Brain pericyte (primary cell): Measurements from ENCODE around the gene C1orf74.
A peak's percentile ranks its signal among the peaks of the same experiment; 100 is the strongest.

Source experiments
- DNase-seq: peaks from one replicate; pipeline ENCODE4 v3.0.0-alpha.2; 2012; ENCODE audit warnings: low read depth, low spot score

Gene C1orf74

DNA sequence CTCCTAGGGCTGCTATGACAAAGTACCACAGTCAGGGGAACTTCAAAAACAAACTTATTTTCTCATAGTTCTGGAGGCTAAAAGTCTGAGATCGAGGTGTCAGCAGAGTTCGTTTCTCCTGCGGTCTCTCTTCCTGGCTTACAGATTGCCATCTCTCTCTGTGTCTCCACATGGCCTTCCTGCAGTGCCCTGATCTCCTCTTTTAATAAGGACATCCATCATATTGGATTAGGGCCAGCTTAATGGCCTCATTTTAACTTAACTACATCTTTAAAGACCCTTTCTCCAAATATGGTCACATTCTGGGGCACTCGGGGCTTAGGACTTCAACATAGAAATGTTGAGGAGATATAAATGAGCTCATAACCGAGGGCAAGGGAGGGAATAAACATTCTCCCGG is 12.2 kb downstream of the C1orf74 start:
- DNase-seq, result no peak

DNA sequence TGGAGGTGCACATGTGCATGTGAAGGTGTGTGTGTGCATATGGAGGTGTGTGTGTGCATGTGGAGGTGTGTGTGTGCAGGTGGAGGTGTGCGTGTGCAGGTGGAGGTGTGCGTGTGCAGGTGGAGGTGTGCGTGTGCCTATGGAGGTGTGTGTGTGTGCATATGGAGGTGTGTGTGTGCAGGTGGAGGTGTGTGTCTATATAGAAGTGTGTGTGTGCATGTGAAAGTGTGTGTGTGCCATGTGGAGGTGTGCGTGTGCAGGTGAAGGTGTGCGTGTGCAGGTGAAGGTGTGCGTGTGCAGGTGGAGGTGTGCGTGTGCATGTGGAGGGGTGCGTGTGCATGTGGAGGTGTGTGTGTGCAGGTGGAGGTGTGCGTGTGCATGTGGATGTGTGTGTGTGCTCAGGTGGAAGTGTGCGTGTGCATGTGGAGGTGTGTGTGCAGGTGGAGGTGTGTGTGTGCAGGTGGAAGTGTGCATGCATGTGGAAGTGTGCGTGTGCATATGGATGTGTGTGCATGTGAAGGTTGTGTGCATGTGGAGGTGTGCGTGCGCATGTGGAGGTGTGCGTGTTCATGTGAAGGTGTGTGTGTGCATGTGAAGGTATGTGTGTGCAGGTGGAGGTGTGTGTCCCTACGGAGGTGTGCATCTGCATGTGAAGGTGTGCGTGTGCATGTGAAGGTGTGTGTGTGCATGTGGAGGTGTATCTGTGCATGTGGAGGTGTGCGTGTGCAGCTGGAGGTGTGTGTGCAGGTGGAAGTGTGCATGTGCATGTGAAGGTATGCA is 13.5 kb downstream of the C1orf74 start:
- no peak for DNase-seq

DNA sequence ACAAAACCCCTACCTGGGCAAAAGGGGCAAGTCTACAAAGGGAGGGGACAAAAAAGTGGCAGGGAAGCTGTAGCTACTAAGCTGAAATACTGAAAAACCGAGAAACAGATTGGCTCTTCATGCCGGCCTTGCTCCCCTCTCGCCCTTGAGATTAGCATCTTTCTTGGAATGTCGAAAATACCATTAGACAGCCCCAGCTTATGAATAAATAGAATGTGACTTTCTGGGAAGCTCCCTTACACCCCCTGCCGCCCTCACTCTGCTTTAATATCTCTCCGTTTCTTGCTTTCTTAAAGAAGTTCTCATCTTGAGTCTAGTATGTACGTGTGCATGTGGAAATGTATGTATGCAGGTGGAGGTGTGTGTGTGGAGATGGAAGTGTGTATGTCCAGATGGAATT is 14.4 kb downstream of the C1orf74 start:
- DNase-seq, result no peak

DNA sequence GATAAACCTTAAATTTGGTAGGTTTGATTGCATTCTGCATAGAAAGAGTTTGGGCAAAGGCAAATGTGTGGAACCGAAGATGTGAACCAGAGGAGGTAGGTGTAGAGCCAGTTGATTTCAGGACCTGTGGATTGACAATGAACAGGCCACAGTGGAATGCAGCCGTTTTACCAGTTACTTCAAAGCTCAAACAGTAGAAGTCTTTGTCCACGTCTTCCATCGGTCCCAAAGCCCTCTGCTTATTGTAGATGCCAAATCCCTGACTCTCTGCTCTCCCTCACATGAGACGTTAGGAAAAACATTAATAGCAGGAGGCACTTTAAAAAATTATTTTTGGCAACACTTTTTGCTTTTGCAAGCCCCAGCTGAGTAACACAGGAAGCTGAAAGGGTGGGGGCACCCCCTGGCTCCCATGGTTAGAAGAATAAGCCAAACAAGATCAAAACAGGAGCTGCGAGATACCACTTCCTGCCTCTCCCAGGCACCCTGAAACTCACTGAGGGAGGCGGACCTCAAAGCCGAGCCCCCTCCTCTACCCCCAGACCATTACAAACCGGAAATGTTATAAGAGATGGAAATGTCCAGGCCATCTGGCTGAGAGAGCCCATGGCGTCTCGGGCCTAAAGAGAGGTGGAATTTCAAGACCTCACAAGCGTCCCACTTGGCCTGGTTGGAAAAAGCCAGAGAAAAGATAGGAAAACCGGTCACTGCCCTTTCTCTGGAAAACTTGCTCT is 15.0 kb downstream of the C1orf74 start:
- DNase-seq, result peak; percentile 88

DNA sequence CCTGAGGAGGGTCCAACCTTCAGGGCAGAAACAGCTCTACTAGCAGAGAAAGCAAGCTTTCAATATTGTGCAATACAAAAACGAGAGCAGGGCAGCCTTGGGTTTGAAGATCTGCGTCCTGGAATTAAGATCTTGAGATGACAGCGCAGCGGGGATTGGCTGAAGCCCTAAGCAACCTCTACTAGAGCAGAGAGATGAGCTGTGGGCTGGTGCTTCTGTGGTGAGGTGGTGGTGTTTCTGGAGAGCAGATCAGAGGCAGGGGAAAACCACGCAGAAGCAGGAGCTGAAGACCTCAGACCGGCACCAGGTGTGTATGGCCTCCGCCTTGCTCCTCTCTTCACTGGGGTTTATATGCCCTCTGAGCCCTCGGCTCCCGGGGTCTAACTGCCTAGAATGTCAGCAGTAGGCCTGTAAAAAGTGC is 16.0 kb downstream of the C1orf74 start:
- DNase-seq, result no peak

DNA sequence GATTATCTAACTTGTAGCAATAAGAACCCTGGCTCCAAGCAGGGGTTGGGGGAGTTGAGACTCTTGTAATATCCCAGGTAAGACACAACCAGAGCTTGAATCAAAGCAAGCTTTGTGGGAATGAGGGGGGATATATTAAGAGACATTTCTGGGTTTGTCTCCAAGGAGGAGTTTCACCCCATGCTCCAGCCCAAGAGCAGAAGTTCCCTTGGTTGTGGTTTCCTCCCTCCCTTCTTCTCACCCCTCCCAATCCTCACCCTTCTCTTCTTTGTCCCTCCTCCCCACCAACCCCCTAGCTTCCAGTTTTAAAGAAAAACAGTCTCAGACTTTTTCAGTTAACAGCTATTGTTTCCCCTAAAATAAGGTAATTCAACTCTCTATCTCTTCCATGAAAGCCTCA is 16.7 kb downstream of the C1orf74 start:
- no peak for DNase-seq

DNA sequence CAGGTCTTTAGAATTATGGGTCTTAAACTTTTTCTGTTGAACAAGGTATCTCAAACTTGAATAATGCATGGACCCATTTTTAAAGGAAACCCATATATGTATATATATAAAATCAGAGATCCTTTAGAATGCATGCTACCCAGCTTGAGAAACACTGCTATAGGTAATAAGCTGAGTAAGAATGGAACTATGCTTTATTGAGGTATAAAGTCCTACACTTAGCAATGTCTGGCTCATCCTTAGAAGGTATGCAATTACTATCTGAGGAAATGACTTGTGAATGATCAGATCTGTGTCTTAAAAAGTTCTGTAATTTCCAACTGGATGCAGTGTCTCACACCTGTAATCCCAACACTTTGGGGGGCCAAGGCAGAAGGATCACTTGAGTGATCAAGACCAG is 17.3 kb downstream of the C1orf74 start:
- no peak for DNase-seq

DNA sequence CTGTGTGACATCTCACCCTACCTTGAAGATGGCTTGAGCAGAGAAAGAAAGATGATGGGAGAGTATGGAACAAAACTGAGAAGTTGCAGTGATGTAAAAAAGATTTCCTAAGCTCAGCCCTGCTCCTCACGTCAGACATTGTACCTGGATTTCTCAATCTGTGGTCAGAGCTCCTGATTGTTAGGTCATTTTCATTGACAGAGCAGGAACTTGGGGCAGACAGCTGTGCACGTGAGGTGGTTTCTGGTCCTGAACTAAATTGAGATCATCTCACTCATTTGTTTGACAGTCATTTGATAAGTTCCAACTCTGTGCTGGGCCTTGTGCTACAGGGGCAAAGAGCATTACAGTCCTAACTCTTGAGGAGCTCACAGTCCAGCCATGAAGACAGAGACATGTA is 18.3 kb downstream of the C1orf74 start:
- DNase-seq, result no peak

DNA sequence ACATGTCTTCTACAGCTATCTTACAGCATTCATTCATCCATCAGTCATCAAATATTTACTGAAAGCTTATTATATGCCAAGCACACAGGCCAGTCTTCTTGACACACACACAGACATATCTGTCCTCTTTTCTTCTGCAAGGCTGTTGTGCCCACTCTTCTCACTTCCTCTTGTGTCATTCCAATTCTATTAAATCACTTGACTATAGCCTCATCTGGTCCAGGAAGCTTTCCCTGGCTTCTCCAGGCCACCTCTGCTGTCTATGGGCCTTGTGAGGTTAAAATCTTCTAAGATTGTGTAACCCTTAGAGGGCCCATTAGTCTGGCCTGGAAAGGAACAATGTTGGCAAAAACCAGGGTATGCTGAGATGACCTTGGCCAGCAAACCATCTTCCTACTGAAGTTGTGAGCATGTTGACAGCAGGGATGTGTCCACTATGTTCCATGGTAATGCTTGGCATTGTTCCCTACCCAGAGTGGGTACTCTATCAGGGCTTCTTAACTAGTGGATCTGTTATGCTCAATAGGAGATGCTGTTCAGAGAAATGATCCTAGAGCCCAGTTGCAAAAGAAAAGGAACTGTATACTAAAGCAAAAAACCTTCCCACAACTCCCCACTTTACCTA is 23.2 kb downstream of the C1orf74 start:
- no peak for DNase-seq

DNA sequence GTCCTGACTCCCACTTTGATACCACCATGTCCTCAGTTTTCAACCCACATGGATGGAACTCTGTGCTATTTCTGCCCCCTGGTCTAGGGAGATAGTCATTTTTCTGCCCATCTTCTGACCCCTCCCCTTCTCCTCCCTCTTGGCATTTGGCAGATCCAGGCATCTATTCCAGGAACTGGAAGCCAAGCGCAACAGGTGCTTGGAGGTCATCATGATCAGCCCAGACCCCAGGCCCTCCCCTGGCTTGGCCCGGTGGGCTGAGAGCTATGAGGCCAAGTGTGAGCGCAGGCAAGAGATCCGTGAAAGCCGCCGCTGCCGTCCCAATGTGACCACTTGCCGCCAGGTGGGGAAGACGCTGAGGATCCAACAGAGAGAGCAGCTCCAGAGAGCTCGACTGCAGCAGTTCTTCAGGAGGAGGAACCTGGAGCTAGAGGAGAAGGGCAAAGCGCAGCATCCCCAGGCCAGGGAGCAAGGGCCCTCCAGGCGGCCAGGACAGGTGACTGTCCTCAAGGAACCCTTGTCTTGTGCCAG is 24.5 kb downstream of the C1orf74 start:
- DNase-seq, result no peak

DNA sequence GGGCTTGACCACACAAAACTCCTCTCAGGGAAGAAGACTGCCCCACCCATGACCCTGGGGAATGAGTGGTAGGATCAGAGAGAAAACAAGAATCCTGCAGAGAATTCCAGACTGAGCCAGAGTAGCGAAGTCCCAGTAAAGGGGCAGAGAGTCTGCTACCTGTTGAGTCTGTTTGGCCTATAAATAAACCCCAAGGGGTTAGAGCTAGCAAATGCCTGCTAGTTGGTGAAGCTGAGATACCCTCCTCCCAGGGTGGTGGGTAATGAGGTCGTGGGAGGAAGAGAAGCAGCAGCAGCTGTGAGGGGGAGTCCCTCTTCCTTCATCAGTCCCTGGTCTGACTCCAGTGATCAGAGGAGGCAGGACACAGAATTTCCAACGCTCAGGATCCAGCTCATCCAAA is 26.0 kb downstream of the C1orf74 start:
- DNase-seq, result no peak

DNA sequence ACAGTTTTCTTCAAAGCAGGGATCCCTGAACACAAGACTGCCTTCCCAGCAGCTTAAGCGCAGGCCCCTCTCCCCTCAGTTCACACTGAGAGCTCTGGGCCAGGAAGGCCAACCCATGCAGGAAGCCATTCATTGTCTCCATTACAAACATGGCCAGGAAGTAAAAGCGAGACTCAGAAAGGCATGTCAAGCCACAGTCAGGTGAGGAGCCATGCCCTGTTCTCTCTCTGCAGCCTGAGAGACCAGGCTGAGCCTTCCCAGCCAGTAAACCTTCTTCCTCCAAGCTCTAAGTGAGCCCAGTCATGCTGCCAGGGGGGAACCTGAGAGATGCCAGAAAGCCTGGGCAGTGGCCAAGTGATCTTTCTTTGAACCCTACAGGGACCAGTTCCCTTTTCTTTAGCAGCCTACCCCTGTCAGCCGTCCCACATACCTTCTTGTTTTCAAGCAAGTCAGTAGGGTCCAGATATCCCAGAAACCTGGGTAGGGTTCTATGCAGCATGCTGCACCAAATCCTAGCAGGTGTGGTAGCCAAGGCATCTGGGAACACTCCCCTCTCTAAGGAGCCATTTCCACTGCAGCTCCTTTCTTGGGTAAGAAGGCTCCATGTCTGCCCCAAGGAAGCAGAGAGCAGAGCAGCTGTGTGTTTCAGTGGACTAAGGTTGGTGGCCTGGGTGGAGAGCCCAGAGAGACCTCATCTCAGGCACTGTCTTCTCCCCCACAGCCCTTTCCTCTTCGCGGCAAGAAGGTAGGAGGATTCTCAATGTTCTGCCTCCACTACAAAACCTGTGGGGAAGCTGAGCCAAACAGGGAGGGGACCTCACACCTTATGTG is 27.5 kb downstream of the C1orf74 start:
- DNase-seq, result no peak

DNA sequence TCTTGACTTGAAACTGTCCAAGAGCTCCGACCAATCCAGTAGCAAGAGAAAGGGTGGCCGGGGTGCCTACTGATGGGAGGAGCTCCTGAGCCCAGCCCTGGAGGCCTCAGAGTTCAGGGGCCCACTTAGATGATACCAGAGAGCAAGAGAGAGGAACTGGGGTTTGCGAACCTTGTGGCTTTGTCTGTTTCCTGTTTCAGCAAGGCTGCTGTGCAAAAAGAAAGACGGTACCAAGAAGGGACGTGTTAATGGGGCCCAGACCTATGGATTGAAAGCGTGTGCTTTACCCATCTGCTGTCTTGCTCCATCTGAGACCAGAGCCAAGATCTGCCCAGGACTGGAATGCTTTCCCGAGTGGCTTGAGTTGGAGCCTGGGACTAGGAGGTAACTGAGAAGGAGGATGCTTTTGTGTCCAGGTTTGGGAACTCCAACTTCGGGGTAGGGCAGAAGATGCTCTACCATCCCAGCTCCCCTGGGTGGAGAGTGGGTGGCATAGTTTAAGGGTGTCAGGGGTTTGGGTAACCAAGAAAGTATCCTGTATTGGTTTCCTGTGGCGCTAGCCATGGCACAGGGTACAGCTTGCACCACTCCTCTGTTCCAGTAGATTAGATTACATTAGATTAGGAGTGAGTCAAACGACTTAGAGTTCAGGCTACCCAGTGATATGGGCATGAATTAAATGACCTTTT is 28.3 kb downstream of the C1orf74 start, which contains the start of gene TRAF3IP3:
TRAF3IP3 (plus strand) TSS at position 128 of the 689 bp plus-strand sequence. CDS start 3,987 bp downstream, outside the sequence.
- no peak for DNase-seq

DNA sequence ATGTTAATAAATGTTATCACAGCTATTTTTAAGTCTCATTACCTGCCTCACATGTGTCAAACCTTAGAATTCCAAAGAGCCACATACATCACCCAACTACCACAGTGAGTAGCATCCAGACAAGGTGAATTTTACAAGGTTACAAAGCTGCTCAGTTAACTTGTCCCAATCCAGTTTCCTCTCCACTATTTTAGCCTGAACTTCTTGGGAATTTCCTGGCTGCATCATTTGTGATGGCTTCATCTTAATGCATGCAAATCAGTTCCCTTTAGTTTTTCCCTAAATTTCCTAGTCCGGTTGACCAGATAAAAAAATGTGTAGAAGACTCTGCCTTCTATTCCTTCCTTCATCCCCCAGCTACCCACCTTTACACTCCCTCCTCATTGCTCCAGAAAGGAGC is 29.1 kb downstream of the C1orf74 start:
- no peak for DNase-seq

DNA sequence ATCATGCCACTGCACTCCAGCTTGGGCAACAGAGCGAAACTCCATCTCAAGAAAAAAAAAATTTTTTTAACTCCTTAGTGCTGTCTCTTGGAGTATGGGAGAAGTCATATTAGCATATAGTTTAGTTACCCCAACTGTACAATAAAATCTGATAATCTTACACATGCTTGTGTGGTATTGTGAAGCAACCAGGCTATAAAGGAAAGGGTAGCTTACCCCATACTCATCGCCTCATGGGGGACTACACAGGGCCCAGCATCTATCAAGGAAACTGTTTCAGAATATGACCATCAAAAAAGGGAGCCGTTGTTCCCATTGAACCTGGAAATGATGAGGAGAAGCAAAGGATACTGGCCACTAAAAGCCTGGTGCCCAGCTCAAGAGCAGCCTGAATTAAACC is 31.5 kb downstream of the C1orf74 start:
- no peak for DNase-seq

DNA sequence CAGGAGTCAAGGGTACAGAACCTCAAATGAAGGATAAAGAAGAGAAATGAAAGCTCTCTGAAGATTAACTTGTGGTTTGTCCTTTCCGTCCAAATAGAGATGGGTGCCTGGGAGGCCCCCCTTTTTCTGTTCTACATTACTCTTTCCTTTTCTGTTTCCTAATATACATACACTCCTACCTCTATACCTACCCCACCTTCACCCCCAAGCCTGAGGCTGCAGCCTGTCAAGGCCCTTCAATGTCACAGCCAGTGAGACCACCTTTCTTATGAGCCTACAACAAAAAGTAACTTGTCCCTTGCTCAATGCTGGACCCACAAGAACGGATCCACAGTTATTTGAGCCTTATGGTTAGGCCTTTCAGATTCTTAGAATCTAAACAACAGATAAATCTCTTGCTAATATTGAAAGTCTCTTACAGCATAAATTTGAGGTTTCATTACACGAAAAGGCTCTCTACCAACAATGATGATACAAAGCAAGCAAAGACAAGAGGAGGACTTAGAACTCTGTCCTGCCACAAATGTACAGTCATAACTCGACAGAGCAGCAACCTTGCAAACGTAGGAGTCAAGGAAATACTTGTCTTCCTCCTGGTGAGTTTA is 32.6 kb downstream of the C1orf74 start:
- DNase-seq, result no peak

DNA sequence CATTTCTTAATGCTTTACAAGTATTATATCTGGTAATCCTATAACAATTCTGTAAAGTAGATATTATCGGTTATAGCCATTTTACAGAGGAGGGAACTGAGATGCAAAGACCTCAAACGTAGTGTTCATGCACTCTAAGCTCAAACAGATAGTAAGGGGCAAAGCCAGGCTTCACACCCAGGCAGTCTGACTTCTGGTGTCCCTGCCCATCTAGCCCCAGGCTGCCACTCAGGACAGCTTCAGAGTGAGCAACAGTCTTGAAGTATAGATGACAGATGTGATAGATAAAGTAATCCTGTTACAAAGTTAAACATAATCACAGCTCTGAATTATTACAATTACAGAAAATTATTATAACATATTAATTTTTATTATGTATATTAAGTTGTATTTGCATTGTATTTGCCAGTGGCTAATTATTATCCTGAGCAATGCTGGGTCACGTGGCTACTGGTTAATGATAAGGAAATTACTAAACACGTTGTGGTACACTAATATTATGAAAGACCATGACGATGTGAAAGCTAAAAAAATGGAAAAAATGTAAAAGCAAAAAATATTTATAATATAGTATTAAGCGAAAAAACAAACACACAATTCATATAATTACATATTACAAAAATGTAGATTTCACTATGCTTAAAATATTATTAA is 34.6 kb downstream of the C1orf74 start:
- DNase-seq, result no peak

DNA sequence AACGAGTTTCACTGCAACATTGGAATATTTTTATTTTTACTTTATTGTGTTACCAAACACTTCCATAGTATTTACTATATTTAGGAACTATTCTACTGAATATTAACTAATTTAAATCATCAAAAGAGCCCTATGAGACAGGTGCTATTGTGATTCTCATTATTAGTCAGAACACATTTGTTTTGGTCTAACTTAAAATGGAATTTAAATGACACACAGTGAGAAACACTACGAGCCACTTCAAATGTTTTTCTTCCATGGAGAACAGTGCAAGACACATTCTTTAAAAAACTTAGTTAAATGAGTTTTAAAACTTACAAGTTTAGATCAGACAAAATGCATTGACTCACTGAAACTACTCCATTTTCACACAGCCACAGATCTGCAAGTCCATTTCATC is 35.2 kb downstream of the C1orf74 start:
- no peak for DNase-seq

DNA sequence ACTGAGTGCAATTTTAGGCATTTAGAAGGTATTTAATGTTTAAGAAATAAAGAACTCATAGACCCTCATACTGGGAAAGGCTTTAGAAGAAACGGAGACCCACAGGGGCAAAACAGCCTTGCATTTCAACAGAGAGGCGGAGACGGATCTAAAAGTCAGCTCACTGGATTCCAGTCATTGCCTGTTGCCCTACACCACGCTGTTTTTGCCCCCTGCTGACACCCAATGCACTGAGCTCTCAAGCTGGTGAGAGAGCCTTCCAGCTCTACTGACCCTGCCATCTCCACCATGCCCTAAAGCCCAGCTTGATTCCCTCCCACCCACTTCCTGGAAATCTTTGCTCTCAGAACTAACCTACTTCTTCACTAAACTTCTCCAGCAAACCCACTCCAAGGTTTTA is 35.7 kb downstream of the C1orf74 start:
- no peak for DNase-seq
